Epithelial cell of esophagus (primary cell): ENCODE measurements around the gene IL1RAPL2.

Experiments
- DNase-seq: peaks from one replicate; pipeline ENCODE4 v3.0.0; 2010; ENCODE audit warnings: low read depth
- H3K4me3 ChIP-seq: 2 replicates; pipeline ENCODE4 v1.5.1; 2011; ENCODE audit warnings: mild to moderate bottlenecking, low read length, control low read depth
- TF ChIP-seq, protein P1 (sequence below): IDR thresholded peaks from 2 replicates; pipeline ENCODE4 v1.5.1; 2011; ENCODE audit warnings: low read depth, mild to moderate bottlenecking, low read length, control low read depth, inconsistent platforms; ENCODE audit not compliant: insufficient read depth; ENCODE audit errors: missing control alignments

IL1RAPL2 gene

GRCh38 chrX:104842646-104843045 is 276.6 kb downstream of the IL1RAPL2 start:
- H3K4me3 ChIP-seq, result no peak overlapping the region
- no peak for DNase-seq
- TF ChIP-seq, protein P1, sequence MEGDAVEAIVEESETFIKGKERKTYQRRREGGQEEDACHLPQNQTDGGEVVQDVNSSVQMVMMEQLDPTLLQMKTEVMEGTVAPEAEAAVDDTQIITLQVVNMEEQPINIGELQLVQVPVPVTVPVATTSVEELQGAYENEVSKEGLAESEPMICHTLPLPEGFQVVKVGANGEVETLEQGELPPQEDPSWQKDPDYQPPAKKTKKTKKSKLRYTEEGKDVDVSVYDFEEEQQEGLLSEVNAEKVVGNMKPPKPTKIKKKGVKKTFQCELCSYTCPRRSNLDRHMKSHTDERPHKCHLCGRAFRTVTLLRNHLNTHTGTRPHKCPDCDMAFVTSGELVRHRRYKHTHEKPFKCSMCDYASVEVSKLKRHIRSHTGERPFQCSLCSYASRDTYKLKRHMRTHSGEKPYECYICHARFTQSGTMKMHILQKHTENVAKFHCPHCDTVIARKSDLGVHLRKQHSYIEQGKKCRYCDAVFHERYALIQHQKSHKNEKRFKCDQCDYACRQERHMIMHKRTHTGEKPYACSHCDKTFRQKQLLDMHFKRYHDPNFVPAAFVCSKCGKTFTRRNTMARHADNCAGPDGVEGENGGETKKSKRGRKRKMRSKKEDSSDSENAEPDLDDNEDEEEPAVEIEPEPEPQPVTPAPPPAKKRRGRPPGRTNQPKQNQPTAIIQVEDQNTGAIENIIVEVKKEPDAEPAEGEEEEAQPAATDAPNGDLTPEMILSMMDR, result no peak

DNA sequence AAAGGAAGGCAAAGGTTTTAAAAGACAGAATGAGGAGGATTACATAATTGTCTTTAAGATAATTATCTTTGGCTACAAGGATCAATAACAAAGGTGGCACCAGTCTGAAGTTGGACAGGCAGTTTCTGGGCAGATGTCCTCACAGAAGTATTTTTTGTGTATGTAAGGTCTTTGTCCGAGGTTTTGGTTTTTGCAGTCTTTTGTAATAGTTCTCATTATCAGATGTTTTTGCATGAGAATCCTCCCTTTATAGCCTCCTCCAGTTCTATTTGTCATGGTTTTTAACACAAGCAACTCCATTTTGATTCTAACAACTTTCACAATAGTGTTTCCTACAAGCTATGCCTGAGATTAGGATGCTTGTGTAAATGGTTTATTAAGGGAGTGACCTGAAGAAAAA is 286.2 kb downstream of the IL1RAPL2 start:
- TF ChIP-seq, protein P1, result no peak
- no peak overlapping the region for H3K4me3 ChIP-seq
- DNase-seq, result no peak

GRCh38 chrX:104854188-104854587 is 288.2 kb downstream of the IL1RAPL2 start:
- TF ChIP-seq, protein P1, result no peak
- H3K4me3 ChIP-seq, result no peak overlapping the region
- DNase-seq, result peak; percentile 3

GRCh38 chrX:104854790-104855340 is 288.9 kb downstream of the IL1RAPL2 start:
- TF ChIP-seq, protein P1, result no peak
- DNase-seq, result no peak
- H3K4me3 ChIP-seq, result no peak overlapping the region

- TF ChIP-seq, protein P1, result no peak
- DNase-seq, result no peak
- H3K4me3 ChIP-seq, result no peak overlapping the region
These were observed 297.5 kb downstream of the IL1RAPL2 start for GRCh38 chrX:104863466-104863865.

GRCh38 chrX:104864296-104864695 is 298.3 kb downstream of the IL1RAPL2 start:
- no peak for DNase-seq
- TF ChIP-seq, protein P1, result no peak
- no peak overlapping the region for H3K4me3 ChIP-seq

DNA sequence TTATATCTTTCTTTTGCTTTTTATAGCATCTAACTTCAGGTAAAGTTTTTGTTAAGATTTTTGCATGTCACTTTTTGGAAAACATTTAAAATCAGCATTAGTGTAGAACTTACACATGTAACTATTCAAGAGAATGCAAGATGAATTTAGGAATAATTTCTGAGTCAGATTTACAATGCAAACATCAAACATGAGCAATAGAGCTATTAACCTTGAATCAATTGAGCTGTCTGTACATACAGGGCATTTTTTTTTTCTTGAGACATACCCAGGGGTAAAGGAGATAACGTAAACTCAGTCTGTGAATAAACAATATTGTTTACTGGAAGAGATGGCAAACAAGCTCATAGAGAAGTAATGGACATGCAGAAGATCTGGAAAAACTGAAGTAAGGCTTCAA is 311.5 kb downstream of the IL1RAPL2 start:
- TF ChIP-seq, protein P1, result no peak
- no peak for DNase-seq

More for the DNA sequence above, 311.5 kb downstream of the IL1RAPL2 start:
- no peak overlapping the region for H3K4me3 ChIP-seq
